GM11168 (cell line): ENCODE data around the gene CDH26.
"Not testable (repeated sequence)": the region's sequence is repeated elsewhere in the genome, so short reads cannot be mapped to it uniquely, and the experiment has no call there.

Source experiments
- in situ Hi-C: fragments of 300-500 bp; cut with MboI; formaldehyde crosslinking; loops from one replicate; pipeline ENCODE4 v1.12.0; 2022; ENCODE audit warnings: low sequenced_read_pairs; ENCODE audit not compliant: unreplicated experiment

Gene CDH26

DNA sequence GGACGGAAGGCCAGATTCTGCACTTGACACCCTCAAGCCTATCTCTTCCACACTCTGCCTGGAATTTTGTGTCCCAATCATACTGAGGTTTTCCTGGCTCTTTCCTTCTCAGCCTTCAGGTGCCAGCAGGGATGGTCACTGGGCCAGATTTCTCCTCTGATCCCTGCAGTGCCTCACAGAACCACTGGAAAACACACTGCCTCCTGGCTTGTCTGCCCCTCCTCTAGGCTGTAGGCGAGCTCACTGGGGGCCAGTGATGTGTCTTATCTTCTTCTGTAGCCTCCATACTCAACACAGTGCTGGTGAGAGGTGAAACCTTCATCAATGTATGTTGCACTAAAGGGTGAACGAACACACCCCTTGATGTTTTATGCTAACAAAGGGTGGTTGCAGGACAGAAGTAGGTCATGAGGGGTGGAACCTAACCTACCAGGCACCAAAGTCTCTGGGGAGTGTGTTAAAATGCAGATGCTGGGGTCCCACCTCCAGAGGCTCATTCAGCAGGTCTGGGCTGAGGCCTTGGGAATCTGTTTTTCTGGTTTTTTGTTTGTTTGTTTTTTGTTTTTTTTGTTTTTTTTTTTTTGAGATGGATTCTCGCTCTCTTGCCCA lies 80.3 kb downstream of the CDH26 start:
- in situ Hi-C loops = no loop called here

DNA sequence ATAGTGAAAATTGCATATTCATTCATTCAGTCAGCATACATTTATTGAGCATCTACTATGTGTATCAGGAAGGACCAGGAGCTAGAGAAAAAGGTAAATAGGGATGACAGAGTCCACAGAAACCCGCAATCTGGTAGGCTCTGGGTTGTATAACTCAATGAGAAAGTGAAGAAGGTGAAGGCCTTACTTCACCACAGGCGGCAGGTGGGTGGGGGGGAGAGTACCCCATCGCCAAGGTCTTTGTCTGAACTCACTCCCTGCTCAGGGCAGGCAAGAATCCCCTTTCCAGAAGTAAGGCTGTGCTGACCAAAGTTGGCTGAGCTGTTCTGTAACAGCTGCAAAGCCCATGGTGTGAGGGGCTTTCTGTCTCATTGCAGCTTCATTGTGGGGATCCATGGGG lies 81.3 kb downstream of the CDH26 start:
- in situ Hi-C loops = no loop called here

DNA sequence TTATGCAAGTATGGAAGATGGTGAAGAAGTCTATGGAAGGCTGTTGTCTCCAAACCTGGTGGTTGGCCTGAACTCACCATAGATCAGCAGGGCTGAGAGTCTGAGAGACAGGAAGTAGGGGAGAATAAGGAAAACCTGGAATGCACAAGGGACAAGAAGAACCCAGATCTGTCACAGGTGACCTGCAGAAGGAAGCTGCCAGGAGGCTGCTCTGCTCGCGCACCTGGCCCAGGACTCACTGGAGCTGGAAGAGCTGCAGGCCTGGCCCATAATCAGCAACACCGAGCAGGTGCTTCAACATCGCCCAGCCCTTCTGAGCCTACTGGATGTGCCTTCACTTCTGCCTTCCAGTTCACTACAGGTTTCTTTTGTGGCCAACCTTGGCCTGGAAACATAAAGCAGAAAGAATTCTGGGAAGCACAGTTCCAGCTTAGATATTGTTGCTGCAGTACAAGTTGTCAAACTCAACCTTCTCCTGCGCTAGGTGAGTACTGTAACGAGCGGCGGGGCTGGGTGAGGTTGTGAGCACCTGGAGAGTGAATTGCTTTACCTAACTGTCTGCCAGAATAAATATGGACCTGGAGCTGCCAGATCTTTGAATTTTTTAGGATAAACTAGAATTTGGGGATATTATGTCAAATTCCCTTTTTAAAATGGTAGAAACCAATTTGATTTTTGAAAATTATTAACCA lies 82.4 kb downstream of the CDH26 start:
- in situ Hi-C loops = no loop called here

GRCh38 chr20:60041436-60042165 lies 83.4 kb downstream of the CDH26 start:
- in situ Hi-C loops = not testable (repeated sequence)

GRCh38 chr20:60043435-60043834 lies 85.2 kb downstream of the CDH26 start:
- in situ Hi-C loops = no loop called here

DNA sequence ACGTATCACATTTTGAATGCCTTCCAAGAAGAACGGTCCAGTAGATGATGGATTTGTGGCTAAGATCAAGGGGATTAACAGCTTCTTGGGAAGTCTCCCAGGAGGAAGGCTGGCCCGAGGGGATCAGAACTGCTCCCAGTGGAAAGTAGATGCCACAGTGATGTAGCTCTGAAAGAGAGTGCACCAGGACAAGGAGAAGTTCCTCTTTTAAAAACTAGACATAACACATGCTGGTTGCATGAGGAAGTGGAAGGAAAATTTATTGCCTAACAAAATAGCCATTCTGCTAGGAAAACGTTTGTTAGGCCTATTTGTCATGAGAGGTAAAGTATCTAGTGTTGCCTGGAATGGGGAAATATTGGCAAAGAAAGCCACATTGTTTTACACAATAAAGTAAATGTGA lies 87.8 kb downstream of the CDH26 start:
- in situ Hi-C loops = no loop called here

- in situ Hi-C loops = no loop called here
Observed at GRCh38 chr20:60046436-60046835, 88.2 kb downstream of the CDH26 start.

GRCh38 chr20:60046860-60047259 lies 88.6 kb downstream of the CDH26 start:
- in situ Hi-C loops = no loop called here

- in situ Hi-C loops = no loop called here
Observed at GRCh38 chr20:60048634-60049521, 90.7 kb downstream of the CDH26 start.

DNA sequence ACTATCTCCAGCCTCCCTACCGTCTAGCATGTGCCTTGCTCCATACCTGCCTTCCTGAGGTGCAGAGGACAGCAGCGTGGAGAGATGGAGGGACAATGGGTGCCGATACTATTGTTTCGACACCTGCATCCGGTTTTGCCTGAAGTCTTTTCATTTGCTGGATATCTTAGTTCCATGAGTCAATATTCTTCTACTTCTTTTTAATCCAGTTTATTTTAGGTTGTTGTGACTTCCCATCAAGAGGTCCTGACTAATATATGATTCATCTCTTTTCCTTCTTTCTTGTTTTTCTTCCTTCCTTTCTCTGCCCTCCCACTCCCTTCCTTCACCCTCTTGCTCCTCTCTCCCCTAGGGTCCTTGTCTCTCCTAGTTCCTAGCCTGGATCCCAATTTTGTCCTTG lies 91.4 kb downstream of the CDH26 start:
- in situ Hi-C loops = no loop called here

DNA sequence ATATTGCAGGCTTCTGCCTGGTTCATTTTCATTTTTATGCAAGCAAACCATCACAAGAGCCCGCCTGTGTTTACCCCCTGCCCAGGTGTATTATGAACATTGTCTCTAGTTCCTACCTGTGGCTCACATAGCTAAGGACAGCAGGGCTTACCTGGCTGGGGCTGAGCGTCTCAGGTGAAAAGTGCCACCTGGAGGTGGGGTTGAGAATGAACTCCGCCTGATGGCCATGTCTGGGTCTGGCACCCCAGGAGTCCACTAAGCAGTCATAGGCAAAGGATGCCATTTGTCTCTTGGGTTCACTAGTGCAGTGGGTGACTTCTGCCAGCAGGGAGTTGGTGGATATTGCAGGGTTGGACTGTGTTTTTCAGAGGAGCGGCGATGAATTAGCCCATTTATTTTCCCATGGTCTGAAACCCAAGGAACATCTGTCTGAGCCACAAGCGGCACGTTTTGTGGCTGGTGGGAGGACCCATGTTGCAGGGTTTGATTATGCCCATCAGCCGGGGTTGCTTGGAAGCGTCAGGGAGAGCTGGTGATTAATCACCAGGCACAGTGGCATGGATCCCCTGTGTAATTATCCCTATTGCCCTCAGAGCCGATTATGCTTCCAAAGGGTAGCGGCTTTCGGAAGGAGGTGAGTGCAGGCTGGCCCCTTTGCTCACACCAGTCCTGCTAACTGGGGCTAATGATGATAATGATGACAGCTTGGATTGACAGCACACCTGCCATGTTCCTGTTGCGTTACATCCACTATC lies 92.1 kb downstream of the CDH26 start:
- in situ Hi-C loops = no loop called here

GRCh38 chr20:60051911-60052310 lies 93.7 kb downstream of the CDH26 start:
- in situ Hi-C loops = no loop called here

DNA sequence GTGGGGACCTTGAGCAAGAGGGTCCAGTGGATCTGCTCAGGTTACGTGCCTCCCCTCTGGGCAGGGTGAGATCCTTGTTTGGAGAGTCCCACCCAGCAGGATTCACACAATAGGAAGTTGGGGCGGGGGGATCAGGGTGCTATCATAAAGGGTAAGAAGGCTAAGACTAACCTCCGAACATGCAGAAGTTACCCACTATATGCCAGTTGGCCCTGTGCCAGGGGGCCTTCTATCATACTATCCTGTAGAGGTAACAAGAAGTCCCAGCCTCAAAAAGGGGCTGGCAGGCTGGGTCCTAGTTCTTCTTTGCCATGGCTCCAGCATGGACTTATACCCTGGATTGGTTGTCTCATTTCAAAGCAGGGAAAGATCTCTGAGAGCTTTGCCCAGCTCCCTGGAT lies 94.1 kb downstream of the CDH26 start:
- in situ Hi-C loops = no loop called here

DNA sequence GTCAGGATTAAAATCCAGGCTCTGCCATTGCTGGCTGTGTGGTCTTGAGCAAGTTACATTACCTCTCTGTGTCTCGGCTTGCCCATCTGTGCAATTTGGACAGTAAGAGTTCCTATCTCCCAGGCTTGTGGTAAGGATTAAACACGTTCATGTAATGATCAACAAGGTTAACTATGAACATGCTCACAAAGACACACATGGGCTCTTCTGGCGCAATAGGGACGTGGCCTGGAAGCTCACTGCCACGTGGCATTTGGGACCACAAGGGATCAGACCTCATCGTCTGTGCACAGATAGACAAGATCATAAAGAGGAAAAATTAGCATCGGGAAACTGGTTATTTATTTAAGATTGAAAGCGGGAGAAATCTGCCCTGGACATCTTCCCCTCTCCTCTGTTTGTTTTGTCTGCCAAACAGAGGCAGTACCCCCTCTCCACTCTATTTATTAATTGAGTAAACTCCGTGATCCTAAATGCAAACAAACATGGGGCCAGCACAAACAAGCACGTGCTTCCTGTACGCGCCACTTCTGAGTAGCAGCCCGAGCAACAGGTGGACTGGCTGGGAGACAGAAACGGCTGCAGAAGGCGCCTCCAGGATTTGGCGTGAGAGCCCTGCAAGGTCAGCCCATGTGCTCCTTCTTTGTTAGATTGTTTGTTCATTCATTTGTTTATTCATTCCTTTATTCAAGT lies 95.0 kb downstream of the CDH26 start:
- in situ Hi-C loops = no loop called here

- in situ Hi-C loops = no loop called here
Observed at GRCh38 chr20:60053818-60054190, 95.6 kb downstream of the CDH26 start.

DNA sequence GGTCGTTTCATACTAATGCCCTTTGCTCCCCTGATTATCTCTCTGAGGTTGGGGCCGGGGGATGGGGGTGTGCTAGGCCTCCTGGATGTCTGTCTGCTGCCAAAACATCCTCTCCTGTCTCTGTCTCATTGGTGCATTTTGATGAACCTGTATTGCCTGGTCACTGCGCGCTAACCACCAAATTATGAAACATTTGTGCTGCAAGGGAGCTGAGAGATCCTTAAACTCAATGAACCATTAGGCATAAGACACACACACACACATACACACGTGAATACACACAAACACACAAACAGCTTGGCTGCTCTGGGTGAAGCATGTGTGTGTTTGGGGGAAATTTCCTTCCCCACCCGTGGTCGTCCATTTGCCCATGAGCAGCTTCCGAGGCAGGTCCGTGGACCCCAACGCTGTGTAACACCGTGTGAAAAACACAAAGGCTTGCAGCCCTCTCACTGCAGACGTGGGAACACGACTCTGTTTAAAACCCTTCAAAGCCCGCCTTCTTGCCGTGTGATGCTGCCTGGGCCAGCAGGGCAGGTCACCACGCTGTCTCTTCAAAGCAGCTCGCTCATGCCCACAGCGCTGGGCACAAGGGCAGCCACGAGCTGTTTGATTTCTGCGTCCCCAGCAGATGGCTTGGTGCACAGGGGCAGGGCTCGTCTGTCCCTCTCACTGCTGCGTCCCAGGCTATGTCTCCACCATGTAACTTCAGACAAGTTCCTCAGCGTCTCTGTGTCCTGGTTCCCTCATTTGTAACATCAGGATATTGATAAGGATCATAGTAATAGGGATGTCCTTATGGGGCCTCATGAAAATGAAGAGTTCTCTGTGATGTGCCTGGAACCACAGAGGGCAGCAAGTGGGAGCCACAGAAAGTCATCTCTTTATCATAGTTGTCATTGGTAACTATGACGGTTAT lies 96.8 kb downstream of the CDH26 start:
- in situ Hi-C loops = no loop called here

DNA sequence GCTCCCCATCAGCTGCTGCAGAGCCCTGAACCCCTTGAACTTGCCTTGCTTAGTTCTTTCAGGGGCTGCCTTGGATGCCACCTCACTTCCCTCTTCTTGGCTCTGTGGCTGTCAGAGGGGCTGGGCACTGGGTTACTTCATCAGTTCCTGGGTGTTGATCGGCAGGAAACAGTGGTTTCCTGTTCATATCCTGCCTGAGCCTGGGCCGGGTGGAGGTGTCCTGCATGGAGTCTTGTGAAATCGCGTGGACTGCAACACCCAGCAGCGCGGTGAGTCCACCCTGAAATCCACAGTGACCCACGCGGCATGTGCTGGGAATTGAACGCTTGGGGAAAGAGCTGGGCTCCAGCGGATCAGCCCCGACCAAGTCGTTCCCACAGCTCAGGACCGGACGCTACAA lies 97.5 kb downstream of the CDH26 start:
- in situ Hi-C loops = no loop called here

DNA sequence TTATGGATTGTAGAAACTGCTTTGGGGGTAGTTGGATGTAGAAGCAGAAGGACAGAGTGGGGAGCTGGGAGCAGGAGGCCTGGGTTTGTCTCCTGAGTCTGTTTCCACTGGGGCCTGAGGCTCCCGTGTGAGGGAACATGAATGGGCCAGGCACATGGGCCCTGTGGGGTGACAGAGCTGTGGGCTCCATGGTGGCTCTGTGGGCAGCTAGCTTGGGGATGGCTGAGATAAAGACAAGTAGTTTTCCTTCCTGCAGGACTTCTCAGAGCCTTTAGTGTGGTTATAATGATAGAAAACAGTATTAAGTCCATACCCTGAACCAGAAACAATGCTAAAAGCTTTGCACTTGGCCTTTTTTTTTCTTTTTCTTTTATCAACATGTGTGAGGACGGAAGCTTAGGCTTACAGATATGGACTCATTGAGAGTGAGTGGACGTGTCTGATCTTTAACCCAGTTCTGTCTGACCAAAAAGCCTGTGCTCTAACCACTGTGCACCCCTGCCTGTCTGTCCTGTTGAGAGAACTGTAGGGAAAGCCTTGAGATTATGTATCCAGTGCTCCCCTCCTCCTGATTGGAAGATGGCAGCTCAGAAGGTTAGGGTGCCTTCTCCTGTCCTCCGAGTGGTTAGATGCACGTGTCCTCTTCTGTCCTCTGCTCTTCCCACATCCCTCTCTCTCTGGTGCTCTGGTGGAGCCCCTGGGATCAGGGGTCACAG lies 98.3 kb downstream of the CDH26 start:
- in situ Hi-C loops = no loop called here
